Activated naive CD4-positive, alpha-beta T cell treated with anti-CD3 and anti-CD28 coated beads, Interleukin-2, amount 50 U/mL, for 72 hours (primary cell): ENCODE data around the gene BTG4. TPM values are rescaled to one million over a fixed set of nuclear protein-coding genes. Genes with fewer than 3 reads are reported as not detected.
A peak's percentile ranks its signal among the peaks of the same experiment; 100 is the strongest.

Experiments used
- ATAC-seq, 2 donors: fragments of 150-1000 bp; cut with Tn5 transposase; 2 replicates each; pipeline ENCODE4 v1.10.0; 2021; ENCODE audit warnings: mild to moderate bottlenecking in 2 of 2, moderate library complexity in 2 of 2
- DNase-seq, 2 donors: peaks; one replicate each; pipeline ENCODE4 v3.0.0; 2021 to 2022; ENCODE audit warnings: low spot score in 2 of 2
- H3K27ac Mint-ChIP-seq, 2 donors: one replicate each; pipeline ENCODE4 v1.8.0; 2022; ENCODE audit warnings: mild to moderate bottlenecking in 2 of 2, mixed read lengths in 2 of 2
- H3K36me3 Mint-ChIP-seq, 2 donors: one replicate each; pipeline ENCODE4 v1.8.0; 2022; ENCODE audit warnings: mixed read lengths in 2 of 2
- H3K9me3 Mint-ChIP-seq, 2 donors: one replicate each; pipeline ENCODE4 v1.8.0; 2022; ENCODE audit warnings: mixed read lengths in 2 of 2
- total RNA-seq, 2 donors: library from RNA; stranded (reverse); gene quantifications; one replicate each; pipeline ENCODE4 v1.2.3, GENCODE V29; 2022

The BTG4 gene
- total RNA-seq, 2 donors from 2014 or later = 0.23 TPM; not detected in 1

DNA sequence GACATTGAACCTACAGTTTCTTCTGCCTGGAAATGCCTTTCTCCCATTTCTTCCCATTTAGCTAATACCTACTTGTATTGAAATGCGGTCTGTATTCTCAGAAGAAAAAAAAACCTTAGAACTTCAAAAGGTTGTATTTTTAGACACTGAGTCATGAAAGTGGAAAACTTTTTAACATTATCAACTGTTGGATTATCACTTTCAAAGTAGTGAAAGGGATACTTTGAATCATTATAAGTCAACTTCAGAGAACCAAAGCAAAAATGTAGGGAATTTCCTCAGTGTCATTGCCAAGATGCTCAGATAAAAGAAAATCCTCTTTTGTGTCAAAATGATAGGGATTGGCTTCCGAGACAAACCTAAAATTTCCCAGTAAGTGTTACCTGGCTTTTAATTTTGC is 8.9 kb upstream of the BTG4 start:
- ATAC-seq = peak; percentile 55 to 67
- Mint-ChIP-seq H3K36me3 (no peaks in the 10 kb centered on the region), H3K27ac (no peak overlapping the region), H3K9me3 (no peaks in the 10 kb centered on the region)
- DNase-seq = no peak

GRCh38 chr11:111520560-111520959 is 8.4 kb upstream of the BTG4 start:
- Mint-ChIP-seq H3K27ac (no peak overlapping the region), H3K36me3 (no peaks in the 10 kb centered on the region), H3K9me3 (no peaks in the 10 kb centered on the region)
- DNase-seq (no peak), ATAC-seq (no peak)

DNA sequence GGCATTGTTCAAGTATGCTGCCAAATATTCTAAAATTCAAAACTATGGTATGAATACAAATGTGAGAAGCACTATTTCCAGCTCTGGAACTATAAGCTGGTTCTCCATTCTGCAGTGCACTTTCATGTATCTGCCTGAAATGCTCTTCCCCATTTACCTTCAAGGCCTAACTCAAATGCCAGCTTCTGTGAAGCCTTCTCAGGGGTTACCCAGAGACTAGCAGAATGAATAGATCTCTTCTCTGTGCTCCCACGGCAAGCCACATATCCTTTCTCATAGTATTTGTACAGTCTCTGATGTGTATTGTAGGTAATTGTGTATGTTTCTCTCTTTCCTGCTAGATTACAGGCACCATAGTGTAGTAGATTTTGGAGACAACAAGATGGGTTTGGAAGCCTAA is 6.5 kb upstream of the BTG4 start:
- H3K36me3 Mint-ChIP-seq = no peaks in the 10 kb centered on the region
- no peak for DNase-seq
- ATAC-seq = peak in 1 of 2 donors; percentile 24
- H3K27ac Mint-ChIP-seq = no peak overlapping the region
- no peaks in the 10 kb centered on the region for H3K9me3 Mint-ChIP-seq

- Mint-ChIP-seq H3K36me3 (peaks cover 0 to 5% of the 10 kb centered on the region in 2 donors), H3K27ac (no peak overlapping the region), H3K9me3 (no peaks in the 10 kb centered on the region)
- ATAC-seq (no peak), DNase-seq (no peak)
Observed at GRCh38 chr11:111515591-111515990, 3.4 kb upstream of the BTG4 start.

- H3K9me3 Mint-ChIP-seq = no peaks in the 10 kb centered on the region
- ATAC-seq (peak in 1 of 2 donors; percentile 33), DNase-seq (peak in 1 of 2 donors; percentile 7)
- peaks cover 0 to 5% of the 10 kb centered on the region in 2 donors for H3K36me3 Mint-ChIP-seq
- no peak within 1 kb of the TSS for H3K27ac Mint-ChIP-seq
Observed at GRCh38 chr11:111514216-111515031, 2.2 kb upstream of the BTG4 start, which contains the start of gene HOATZ. Gene HOATZ (plus strand): TSS chr11:111514778. CDS start chr11:111514785, 7 bp downstream.

DNA sequence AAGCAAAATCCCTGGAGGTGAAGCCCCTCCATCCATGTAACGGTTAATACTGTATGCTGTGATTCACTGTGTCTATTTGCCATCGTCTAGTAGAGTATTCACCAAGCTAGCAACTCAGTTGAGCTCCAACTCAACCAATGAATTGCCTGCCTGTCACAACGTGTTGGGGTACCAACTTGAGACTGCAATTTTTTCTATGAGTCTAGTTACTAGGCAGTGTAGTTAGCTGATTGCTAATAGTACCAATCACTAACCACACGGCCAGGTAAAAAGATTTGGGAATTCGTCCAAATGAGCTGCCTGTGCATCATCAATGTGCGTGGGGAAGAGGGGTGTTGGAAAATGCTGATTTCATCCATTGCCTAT is 1.0 kb upstream of the BTG4 start:
- peak; percentile 36 to 55 for ATAC-seq
- Mint-ChIP-seq H3K27ac (no peak overlapping the region), H3K36me3 (peaks cover 0 to 5% of the 10 kb centered on the region in 2 donors), H3K9me3 (no peaks in the 10 kb centered on the region)
- no peak for DNase-seq

- peaks cover 0 to 5% of the 10 kb centered on the region in 2 donors for H3K36me3 Mint-ChIP-seq
- no peak for ATAC-seq
- no peak overlapping the region for H3K27ac Mint-ChIP-seq
- no peaks in the 10 kb centered on the region for H3K9me3 Mint-ChIP-seq
- DNase-seq = no peak
Observed at GRCh38 chr11:111510311-111510710, 1.9 kb downstream of the BTG4 start.

DNA sequence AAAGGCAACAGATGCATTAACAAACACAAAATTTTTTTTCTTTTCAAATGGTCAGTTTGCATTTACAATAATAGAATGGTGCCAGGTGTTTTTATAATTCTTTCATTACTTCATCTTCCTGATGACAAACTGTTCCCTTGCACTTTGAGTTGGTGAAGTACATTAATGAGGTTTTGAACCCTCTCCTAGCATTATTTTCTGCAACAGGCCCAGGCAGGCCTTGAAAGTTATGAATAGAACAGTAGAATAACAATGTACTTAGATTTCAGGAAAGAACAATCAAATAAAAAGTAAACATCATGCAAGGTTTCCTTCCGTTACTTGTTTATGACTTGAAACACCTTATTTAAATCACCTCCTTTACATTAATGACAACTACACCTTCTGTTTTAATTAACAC is 9.6 kb downstream of the BTG4 start:
- Mint-ChIP-seq H3K36me3 (no peaks in the 10 kb centered on the region), H3K27ac (no peak overlapping the region), H3K9me3 (no peaks in the 10 kb centered on the region)

DNA sequence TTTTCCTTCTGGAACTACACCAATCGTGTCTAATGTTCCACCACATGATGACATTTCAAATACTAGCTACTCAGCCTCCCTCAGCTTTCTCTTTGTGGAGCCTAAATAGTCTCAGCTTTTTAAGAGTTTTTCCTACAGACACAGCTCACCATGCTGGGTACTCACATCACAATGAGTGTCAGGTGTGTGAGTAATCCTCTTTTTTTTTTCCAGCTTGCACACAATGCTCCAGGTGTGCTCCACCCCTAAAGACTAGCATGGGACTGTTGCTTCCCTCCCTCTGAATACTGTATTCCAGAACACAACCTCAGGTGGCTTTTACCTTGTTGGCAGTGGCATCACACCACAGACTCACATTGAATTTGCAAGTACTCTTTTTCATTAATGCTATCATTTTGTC is 11.7 kb downstream of the BTG4 start:
- ATAC-seq (no peak), DNase-seq (no peak)
- Mint-ChIP-seq H3K27ac (no peak overlapping the region), H3K9me3 (no peaks in the 10 kb centered on the region), H3K36me3 (no peaks in the 10 kb centered on the region)

More for the DNA sequence above, 9.6 kb downstream of the BTG4 start:
- DNase-seq = no peak
- ATAC-seq = no peak

GRCh38 chr11:111499483-111499882 is 12.7 kb downstream of the BTG4 start:
- ATAC-seq (no peak), DNase-seq (no peak)
- no peak overlapping the region for H3K27ac Mint-ChIP-seq
- no peaks in the 10 kb centered on the region for H3K36me3 Mint-ChIP-seq
- no peaks in the 10 kb centered on the region for H3K9me3 Mint-ChIP-seq

DNA sequence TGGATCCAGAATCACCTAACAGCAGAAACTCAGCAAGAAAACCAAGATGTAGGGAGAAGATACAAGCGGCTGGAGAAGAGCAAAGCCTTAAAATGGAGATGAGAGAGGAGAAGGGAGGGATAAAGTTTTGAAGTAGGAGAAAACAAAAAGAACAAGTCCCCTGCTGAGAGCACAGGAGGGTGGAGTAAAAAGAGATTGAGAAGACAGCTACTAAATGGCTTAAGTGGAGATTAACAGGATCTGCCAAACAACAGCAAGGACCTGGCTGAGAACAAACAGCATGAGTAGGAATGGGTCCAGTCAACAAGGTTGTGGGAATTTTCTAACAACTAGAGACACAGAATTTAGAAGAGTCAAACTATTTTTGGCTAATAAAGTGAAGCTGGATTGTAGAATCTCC is 18.1 kb downstream of the BTG4 start:
- Mint-ChIP-seq H3K9me3 (no peaks in the 10 kb centered on the region), H3K27ac (no peak overlapping the region), H3K36me3 (no peaks in the 10 kb centered on the region)
- DNase-seq (no peak), ATAC-seq (no peak)

- Mint-ChIP-seq H3K27ac (no peak overlapping the region), H3K9me3 (peaks cover 13% of the 10 kb centered on the region in 2 donors), H3K36me3 (peaks cover 6 to 7% of the 10 kb centered on the region in 2 donors)
- DNase-seq = no peak
- ATAC-seq = no peak
Observed at GRCh38 chr11:111490496-111490895, 21.7 kb downstream of the BTG4 start.

GRCh38 chr11:111483431-111483830 is 28.8 kb downstream of the BTG4 start:
- Mint-ChIP-seq H3K36me3 (peaks cover 18 to 28% of the 10 kb centered on the region in 2 donors), H3K27ac (no peak overlapping the region), H3K9me3 (peaks cover 31 to 41% of the 10 kb centered on the region in 2 donors)
- DNase-seq (no peak), ATAC-seq (no peak)

- Mint-ChIP-seq H3K27ac (no peak overlapping the region), H3K36me3 (peaks cover 21 to 22% of the 10 kb centered on the region in 2 donors), H3K9me3 (peaks cover 18 to 29% of the 10 kb centered on the region in 2 donors)
- ATAC-seq (no peak), DNase-seq (no peak)
Observed at GRCh38 chr11:111479666-111480065, 32.5 kb downstream of the BTG4 start.

DNA sequence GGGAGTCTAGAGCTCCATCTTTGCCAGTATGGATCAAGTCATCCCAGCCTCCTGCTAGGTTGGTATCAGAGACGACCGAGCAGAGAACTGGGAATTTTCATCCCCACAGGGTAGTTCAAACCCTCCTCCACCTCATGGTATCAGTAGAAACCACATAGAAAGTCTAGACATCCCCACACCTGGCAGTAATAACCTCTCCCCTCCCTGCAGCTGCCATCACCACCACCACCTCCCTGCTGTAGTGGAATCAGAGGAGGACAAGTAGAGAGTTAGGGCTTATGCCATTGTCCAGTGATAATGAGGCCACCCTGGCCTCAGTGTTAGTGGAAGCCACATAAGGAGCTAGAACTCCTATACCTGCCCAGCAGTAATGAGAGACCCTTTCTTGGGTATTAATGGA is 34.3 kb downstream of the BTG4 start:
- Mint-ChIP-seq H3K27ac (no peak overlapping the region), H3K9me3 (peaks cover 5 to 13% of the 10 kb centered on the region in 2 donors), H3K36me3 (peaks cover 8 to 13% of the 10 kb centered on the region in 2 donors)
- no peak for ATAC-seq
- DNase-seq = no peak

- H3K27ac Mint-ChIP-seq = no peak overlapping the region
- H3K9me3 Mint-ChIP-seq = peaks cover 0 to 5% of the 10 kb centered on the region in 2 donors
Observed at GRCh38 chr11:111476956-111477355, 35.2 kb downstream of the BTG4 start.

DNA sequence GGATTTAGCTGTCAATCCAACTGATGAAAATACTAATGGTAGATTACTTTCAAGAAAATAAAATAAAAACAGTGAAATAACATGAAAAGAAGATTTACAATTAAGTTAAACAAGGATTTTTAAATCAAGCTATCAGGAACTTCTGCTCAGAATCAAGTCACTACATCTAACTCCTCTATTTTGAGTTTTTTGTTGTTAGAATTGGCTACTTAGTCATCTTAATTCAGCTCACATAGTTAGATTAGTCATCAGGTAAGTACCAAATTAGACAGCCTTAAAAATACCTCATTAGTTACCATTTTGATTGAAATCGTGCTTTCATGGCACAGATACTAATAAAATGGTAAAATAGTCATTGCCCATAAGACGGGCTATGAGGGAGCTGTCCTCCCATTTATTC is 35.8 kb downstream of the BTG4 start:
- Mint-ChIP-seq H3K27ac (no peak overlapping the region), H3K9me3 (peaks cover 0 to 5% of the 10 kb centered on the region in 2 donors), H3K36me3 (peaks cover 0 to 10% of the 10 kb centered on the region in 2 donors)
- DNase-seq = no peak
- ATAC-seq = no peak

More at GRCh38 chr11:111476956-111477355, 35.2 kb downstream of the BTG4 start:
- no peak for ATAC-seq
- H3K36me3 Mint-ChIP-seq = peaks cover 0 to 10% of the 10 kb centered on the region in 2 donors
- DNase-seq = no peak

DNA sequence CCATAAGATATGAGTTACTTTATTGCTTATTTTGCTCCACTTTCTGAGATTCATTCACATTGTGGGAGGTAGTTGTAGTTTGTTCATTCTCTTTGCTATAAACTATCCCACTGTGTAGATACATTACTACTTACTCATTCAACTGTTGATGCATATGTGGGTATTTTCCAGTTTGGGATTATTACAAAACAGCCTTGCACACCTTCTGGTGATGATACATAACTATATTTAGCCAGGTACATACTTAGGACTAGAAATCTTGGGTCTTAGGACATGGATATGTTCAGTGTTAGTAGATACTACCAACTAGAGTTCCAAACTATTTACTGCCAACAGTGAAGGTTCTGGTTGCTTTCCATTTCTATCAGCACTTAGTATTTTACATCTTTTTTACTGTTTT is 37.8 kb downstream of the BTG4 start:
- Mint-ChIP-seq H3K27ac (no peak overlapping the region), H3K9me3 (no peaks in the 10 kb centered on the region), H3K36me3 (peaks cover 0 to 10% of the 10 kb centered on the region in 2 donors)
- DNase-seq = no peak
- ATAC-seq = no peak
